ENCODE data around the gene ZBTB20. TPM values are rescaled to one million over a fixed set of nuclear protein-coding genes. Genes with fewer than 3 reads are reported as not detected.

ZBTB20 gene
- polyA plus RNA-seq, 3 donors = 1.3 to 3.2 (median 2.0) TPM

DNA sequence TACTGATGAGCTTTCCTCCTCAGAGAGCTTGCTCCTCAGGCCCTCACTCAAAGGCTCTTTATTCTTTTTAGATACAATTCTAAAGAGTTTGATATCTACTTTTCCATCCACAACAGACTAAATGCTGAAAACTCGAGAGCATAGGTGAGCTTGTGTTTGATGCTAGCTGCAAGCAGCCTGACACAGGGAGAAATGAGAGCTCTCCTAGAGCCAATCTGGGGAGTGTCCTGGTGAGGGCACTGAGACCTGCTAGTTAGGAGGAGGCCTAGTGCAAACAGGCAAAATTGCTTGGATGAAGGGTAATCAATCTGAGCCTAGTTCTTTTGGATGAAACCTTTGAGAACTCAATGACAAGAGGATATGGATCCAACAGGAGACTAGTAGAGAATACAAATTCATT is 300.8 kb downstream of the ZBTB20 start:
- H3K27me3 Mint-ChIP-seq (ENCODE audit: low read depth in 3 of 3) = no peaks in the 10 kb centered on the region
- Histone ChIP-seq H3K9me3 (replicated peaks in 1 of 2; ENCODE audit: control insufficient read depth in 1 of 2, insufficient read depth in 1 of 2, low read length in 2 of 2) (no peaks in the 10 kb centered on the region), H3K27ac (ENCODE audit: low read depth in 1 of 2, low read length in 2 of 2) (no peak overlapping the region), H3K27me3 (ENCODE audit: control insufficient read depth in 2 of 2, insufficient read depth in 2 of 2, low read length in 2 of 2) (no peaks in the 10 kb centered on the region), H3K36me3 (replicated peaks in 1 of 2; ENCODE audit: control insufficient read depth in 1 of 2, insufficient read depth in 2 of 2, low read length in 2 of 2) (no peaks in the 10 kb centered on the region), H3K4me1 (ENCODE audit: control insufficient read depth in 1 of 2, insufficient read depth in 2 of 2, low read length in 2 of 2) (no peaks in the 10 kb centered on the region), H3K4me3 (replicated peaks in 1 of 3; ENCODE audit: low read depth in 2 of 3, low read length in 3 of 3) (no peak overlapping the region), H3K79me2 (ENCODE audit: insufficient read depth, low read length) (no peaks in the 10 kb centered on the region), H2AFZ (ENCODE audit: insufficient read depth, low read depth, low read length, poor library complexity, severe bottlenecking) (no peak overlapping the region), H3K9ac (ENCODE audit: insufficient read depth, low read length, poor library complexity, severe bottlenecking) (no peak overlapping the region), H4K20me1 (ENCODE audit: insufficient read depth, low read length) (no peaks in the 10 kb centered on the region), H3K4me2 (replicated peaks; ENCODE audit: extremely low read depth, low read length, poor library complexity, severe bottlenecking) (no peak overlapping the region)
- peaks cover 0 to 2% (median 0%) of the 10 kb centered on the region in 7 donors for H3K9me3 Mint-ChIP-seq
- no peak overlapping the region for H3K4me3 Mint-ChIP-seq
- H3K36me3 Mint-ChIP-seq = peaks cover 0 to 2% of the 10 kb centered on the region in 2 donors
- no CpG with 5 or more reads among the region's 1 CpG for WGBS (ENCODE audit: insufficient coverage)
- H3K27ac Mint-ChIP-seq = peak overlapping the region in 2 of 7 donors; percentile 0 to 60
- no peak for DNase-seq
- intact Hi-C loops (cut with micrococcal nuclease) = no loop called here
- TF ChIP-seq, protein P1, sequence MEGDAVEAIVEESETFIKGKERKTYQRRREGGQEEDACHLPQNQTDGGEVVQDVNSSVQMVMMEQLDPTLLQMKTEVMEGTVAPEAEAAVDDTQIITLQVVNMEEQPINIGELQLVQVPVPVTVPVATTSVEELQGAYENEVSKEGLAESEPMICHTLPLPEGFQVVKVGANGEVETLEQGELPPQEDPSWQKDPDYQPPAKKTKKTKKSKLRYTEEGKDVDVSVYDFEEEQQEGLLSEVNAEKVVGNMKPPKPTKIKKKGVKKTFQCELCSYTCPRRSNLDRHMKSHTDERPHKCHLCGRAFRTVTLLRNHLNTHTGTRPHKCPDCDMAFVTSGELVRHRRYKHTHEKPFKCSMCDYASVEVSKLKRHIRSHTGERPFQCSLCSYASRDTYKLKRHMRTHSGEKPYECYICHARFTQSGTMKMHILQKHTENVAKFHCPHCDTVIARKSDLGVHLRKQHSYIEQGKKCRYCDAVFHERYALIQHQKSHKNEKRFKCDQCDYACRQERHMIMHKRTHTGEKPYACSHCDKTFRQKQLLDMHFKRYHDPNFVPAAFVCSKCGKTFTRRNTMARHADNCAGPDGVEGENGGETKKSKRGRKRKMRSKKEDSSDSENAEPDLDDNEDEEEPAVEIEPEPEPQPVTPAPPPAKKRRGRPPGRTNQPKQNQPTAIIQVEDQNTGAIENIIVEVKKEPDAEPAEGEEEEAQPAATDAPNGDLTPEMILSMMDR (IDR thresholded peaks at IDR 0.05) = no peak
- no peaks in the 10 kb centered on the region for H3K4me1 Mint-ChIP-seq

DNA sequence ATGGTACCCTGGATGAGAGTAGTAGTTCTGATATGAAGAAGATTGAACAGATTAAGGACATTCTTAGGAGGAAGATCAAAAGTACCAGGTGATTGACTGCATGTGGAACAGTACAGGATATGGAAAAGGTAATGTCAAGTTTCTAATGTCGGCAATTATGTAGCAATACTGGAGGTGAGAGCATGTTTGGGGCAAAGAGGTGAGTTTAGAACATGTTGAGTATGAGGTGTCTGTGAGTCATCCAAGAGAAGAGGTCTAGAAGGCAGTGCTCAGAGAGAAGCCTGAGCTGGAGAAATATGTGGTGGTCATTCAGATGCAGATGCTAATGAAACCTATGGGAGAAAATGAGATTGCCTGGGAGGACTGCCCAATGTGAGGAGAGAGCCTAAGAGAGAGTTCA is 305.6 kb downstream of the ZBTB20 start:
- Histone ChIP-seq H3K27ac (ENCODE audit: low read depth in 1 of 2, low read length in 2 of 2) (no peak overlapping the region), H3K9ac (ENCODE audit: insufficient read depth, low read length, poor library complexity, severe bottlenecking) (no peak overlapping the region), H3K9me3 (replicated peaks in 1 of 2; ENCODE audit: control insufficient read depth in 1 of 2, insufficient read depth in 1 of 2, low read length in 2 of 2) (no peaks in the 10 kb centered on the region), H3K36me3 (replicated peaks in 1 of 2; ENCODE audit: control insufficient read depth in 1 of 2, insufficient read depth in 2 of 2, low read length in 2 of 2) (no peaks in the 10 kb centered on the region), H2AFZ (ENCODE audit: insufficient read depth, low read depth, low read length, poor library complexity, severe bottlenecking) (no peak overlapping the region), H3K4me3 (replicated peaks in 1 of 3; ENCODE audit: low read depth in 2 of 3, low read length in 3 of 3) (no peak overlapping the region), H3K79me2 (ENCODE audit: insufficient read depth, low read length) (no peaks in the 10 kb centered on the region), H3K4me2 (replicated peaks; ENCODE audit: extremely low read depth, low read length, poor library complexity, severe bottlenecking) (no peak overlapping the region), H3K27me3 (ENCODE audit: control insufficient read depth in 2 of 2, insufficient read depth in 2 of 2, low read length in 2 of 2) (no peaks in the 10 kb centered on the region), H3K4me1 (ENCODE audit: control insufficient read depth in 1 of 2, insufficient read depth in 2 of 2, low read length in 2 of 2) (no peaks in the 10 kb centered on the region), H4K20me1 (ENCODE audit: insufficient read depth, low read length) (no peaks in the 10 kb centered on the region)
- Mint-ChIP-seq H3K27me3 (ENCODE audit: low read depth in 3 of 3) (no peaks in the 10 kb centered on the region), H3K27ac (peak overlapping the region in 1 of 7 donors; percentile 3), H3K9me3 (peaks cover 0 to 2% (median 0%) of the 10 kb centered on the region in 7 donors), H3K4me3 (no peak overlapping the region), H3K36me3 (peaks cover 0 to 2% of the 10 kb centered on the region in 2 donors), H3K4me1 (no peaks in the 10 kb centered on the region)
- intact Hi-C loops (cut with micrococcal nuclease) = no loop called here
- no peak for DNase-seq
- TF ChIP-seq, protein P1 (IDR thresholded peaks at IDR 0.05) = no peak
- WGBS (ENCODE audit: insufficient coverage) = 100% methylated on average over 1 of the region's 1 CpG

Data from CD14-positive monocyte (primary cell).